Stimulated activated effector memory CD8-positive, alpha-beta T cell treated with anti-CD3 and anti-CD28 coated beads, Interleukin-12 subunit alpha, Interleukin-12 subunit beta, amount 100 ng/mL, for 72 hours (primary cell): ENCODE results near the gene USH2A.
"Not testable (repeated sequence)": the region's sequence is repeated elsewhere in the genome, so short reads cannot be mapped to it uniquely, and the experiment has no call there.

Source experiments
- ATAC-seq: fragments of 150-1000 bp; cut with Tn5 transposase; 2 replicates; pipeline ENCODE4 v1.10.0; 2021
- DNase-seq, 2 donors: peaks; one replicate each; pipeline ENCODE4 v3.0.0; 2021 to 2022; ENCODE audit warnings: low spot score in 2 of 2
- H3K27ac Mint-ChIP-seq: one replicate; pipeline ENCODE4 v1.8.0; 2022; ENCODE audit warnings: mild to moderate bottlenecking, mixed read lengths
- H3K36me3 Mint-ChIP-seq: one replicate; pipeline ENCODE4 v1.8.0; 2022; ENCODE audit warnings: mild to moderate bottlenecking, mixed read lengths
- H3K4me1 Mint-ChIP-seq: one replicate; pipeline ENCODE4 v1.8.0; 2022; ENCODE audit warnings: mixed read lengths
- H3K4me3 Mint-ChIP-seq: one replicate; pipeline ENCODE4 v1.8.0; 2022; ENCODE audit warnings: mild to moderate bottlenecking, mixed read lengths
- H3K9me3 Mint-ChIP-seq: one replicate; pipeline ENCODE4 v1.8.0; 2022; ENCODE audit warnings: mixed read lengths

USH2A gene

GRCh38 chr1:216340542-216340941 is 82.7 kb downstream of the USH2A start:
- not testable (repeated sequence) for DNase-seq, H3K27ac Mint-ChIP-seq, H3K4me3 Mint-ChIP-seq, ATAC-seq, H3K4me1 Mint-ChIP-seq, H3K36me3 Mint-ChIP-seq
- H3K9me3 Mint-ChIP-seq: peaks cover 12% of the 10 kb centered on the region

DNA sequence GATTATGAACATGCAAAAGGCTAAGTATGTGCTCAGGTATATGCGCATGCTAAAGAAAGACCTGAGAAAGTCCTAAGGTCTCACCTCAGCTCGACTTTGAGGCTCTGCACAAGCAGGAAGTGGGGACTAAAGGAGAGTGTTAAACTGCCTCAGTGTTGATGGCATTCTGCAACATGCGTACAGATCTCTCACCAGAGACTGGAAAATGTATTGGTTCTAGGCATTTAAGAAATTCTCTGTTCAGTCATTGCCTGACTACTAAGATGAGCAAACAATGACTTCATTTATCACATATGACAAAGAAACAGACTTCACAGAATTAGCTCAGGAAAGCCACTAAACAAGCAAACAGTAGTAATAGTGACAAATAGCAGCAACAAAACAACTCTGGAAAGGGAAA is 90.8 kb downstream of the USH2A start:
- no peak overlapping the region for H3K4me3 Mint-ChIP-seq
- no peak for ATAC-seq
- peaks cover 27% of the 10 kb centered on the region for H3K9me3 Mint-ChIP-seq
- H3K36me3 Mint-ChIP-seq: no peaks in the 10 kb centered on the region
- no peaks in the 10 kb centered on the region for H3K4me1 Mint-ChIP-seq
- no peak for DNase-seq
- H3K27ac Mint-ChIP-seq: no peak overlapping the region

- DNase-seq (no peak), ATAC-seq (no peak)
- no peak overlapping the region for H3K27ac Mint-ChIP-seq
- peaks cover 27% of the 10 kb centered on the region for H3K9me3 Mint-ChIP-seq
- H3K36me3 Mint-ChIP-seq: no peaks in the 10 kb centered on the region
- no peaks in the 10 kb centered on the region for H3K4me1 Mint-ChIP-seq
- H3K4me3 Mint-ChIP-seq: no peak overlapping the region
Observed at GRCh38 chr1:216332003-216332402, 91.2 kb downstream of the USH2A start.

DNA sequence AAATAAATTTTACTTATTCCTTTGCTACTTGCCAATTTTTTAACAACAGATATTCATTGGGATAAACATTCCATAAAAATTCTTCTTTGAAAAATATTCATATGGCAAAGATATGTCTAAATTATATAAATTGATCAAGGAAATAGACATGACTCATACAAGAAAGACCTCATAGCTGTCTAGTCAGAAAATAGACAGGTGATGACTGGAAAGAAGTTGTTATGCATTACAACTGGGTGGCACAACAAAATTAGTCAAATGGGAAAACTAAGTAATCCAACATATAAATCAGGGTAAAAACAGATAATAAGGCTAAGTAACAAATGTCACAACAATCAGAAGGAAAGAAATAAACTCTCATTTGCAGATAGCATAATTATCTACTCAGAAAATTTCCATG is 92.0 kb downstream of the USH2A start:
- Mint-ChIP-seq H3K27ac (no peak overlapping the region), H3K36me3 (no peaks in the 10 kb centered on the region)

GRCh38 chr1:216330262-216330661 is 93.0 kb downstream of the USH2A start:
- Mint-ChIP-seq H3K4me3 (no peak overlapping the region), H3K4me1 (no peaks in the 10 kb centered on the region), H3K27ac (no peak overlapping the region), H3K36me3 (no peaks in the 10 kb centered on the region), H3K9me3 (peaks cover 27% of the 10 kb centered on the region)
- ATAC-seq: no peak
- DNase-seq: no peak

More for the DNA sequence above, 92.0 kb downstream of the USH2A start:
- Mint-ChIP-seq H3K4me3 (no peak overlapping the region), H3K9me3 (peaks cover 27% of the 10 kb centered on the region), H3K4me1 (no peaks in the 10 kb centered on the region)
- DNase-seq: no peak
- ATAC-seq: no peak

GRCh38 chr1:216325946-216326345 is 97.3 kb downstream of the USH2A start:
- peaks cover 19% of the 10 kb centered on the region for H3K9me3 Mint-ChIP-seq
- DNase-seq (no peak), ATAC-seq (no peak)
- no peaks in the 10 kb centered on the region for H3K4me1 Mint-ChIP-seq
- H3K36me3 Mint-ChIP-seq: no peaks in the 10 kb centered on the region
- H3K4me3 Mint-ChIP-seq: no peak overlapping the region
- no peak overlapping the region for H3K27ac Mint-ChIP-seq

DNA sequence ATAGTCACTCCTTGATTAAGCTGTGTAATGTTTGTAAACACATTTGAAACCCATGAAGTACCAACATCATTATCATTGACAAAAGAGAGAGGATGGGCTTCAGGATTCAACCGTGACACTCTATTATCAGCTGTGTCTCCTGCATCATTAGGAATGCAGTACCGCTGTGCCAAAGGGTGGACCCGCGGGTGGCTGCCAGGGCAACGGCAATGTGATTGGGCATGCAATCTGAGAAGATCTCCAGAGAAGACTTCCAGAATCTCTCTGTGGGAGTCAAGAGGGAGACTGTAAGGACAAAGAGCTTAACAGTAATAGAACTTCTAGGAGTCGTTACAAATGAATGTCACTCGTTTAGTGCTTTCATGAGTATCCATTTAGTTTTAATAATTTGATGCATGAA is 97.9 kb downstream of the USH2A start:
- Mint-ChIP-seq H3K36me3 (no peaks in the 10 kb centered on the region), H3K27ac (no peak overlapping the region), H3K4me3 (no peak overlapping the region), H3K4me1 (no peaks in the 10 kb centered on the region), H3K9me3 (peaks cover 15% of the 10 kb centered on the region)
- no peak for DNase-seq
- no peak for ATAC-seq

- DNase-seq (no peak), ATAC-seq (no peak)
- H3K4me3 Mint-ChIP-seq: no peak overlapping the region
- no peak overlapping the region for H3K27ac Mint-ChIP-seq
- H3K9me3 Mint-ChIP-seq: peaks cover 14% of the 10 kb centered on the region
- H3K4me1 Mint-ChIP-seq: no peaks in the 10 kb centered on the region
- H3K36me3 Mint-ChIP-seq: no peaks in the 10 kb centered on the region
Observed at GRCh38 chr1:216323344-216323743, 99.9 kb downstream of the USH2A start.

GRCh38 chr1:216314379-216315095 is 108.7 kb downstream of the USH2A start:
- no peaks in the 10 kb centered on the region for H3K4me1 Mint-ChIP-seq
- H3K36me3 Mint-ChIP-seq: no peaks in the 10 kb centered on the region
- DNase-seq: no peak
- no peak overlapping the region for H3K4me3 Mint-ChIP-seq
- peaks cover 23% of the 10 kb centered on the region for H3K9me3 Mint-ChIP-seq
- ATAC-seq: no peak
- no peak overlapping the region for H3K27ac Mint-ChIP-seq

DNA sequence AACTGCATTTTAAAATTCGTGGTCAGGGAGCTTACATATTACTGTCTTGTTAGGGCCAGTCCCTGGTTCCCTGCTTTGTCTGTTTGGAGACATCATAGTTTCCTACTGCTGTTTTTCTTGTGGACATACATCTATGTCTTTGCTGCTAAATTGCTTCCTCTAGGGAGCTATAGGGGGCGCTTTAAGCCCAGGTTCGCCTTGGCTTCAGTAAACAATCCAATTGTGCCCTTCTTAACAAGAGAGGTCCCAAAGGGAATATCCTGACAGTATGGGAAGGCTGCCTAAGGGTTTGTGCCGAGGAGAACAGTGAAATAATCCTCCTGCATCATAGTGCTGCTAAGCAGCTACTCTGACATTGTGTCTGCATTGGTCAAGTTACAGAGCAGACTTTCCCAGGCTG is 112.5 kb downstream of the USH2A start:
- no peak overlapping the region for H3K4me3 Mint-ChIP-seq
- H3K36me3 Mint-ChIP-seq: no peaks in the 10 kb centered on the region
- H3K9me3 Mint-ChIP-seq: peaks cover 22% of the 10 kb centered on the region
- DNase-seq (no peak), ATAC-seq (no peak)
- H3K4me1 Mint-ChIP-seq: no peaks in the 10 kb centered on the region
- H3K27ac Mint-ChIP-seq: no peak overlapping the region

DNA sequence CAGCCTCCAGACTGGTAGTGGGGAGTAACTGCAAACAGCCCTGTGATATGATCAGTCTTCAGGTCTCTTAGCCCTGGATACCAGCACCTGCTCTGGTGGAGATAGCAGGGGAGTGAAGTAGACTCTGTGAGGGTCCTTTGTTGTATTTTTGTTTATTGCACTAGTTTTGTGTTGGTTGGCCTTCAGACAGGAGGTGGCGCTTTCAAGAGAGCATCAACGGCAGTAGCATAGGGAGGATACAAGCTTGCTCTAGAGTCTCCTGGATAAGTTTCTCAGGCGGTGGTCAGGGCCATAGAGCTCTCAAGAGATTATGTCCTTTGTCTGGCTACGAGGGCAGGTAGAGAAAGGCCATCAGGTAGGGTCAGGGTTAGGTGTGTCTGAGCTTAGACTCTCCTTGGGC is 116.4 kb downstream of the USH2A start:
- H3K27ac Mint-ChIP-seq: no peak overlapping the region
- H3K9me3 Mint-ChIP-seq: peaks cover 14% of the 10 kb centered on the region
- DNase-seq (no peak), ATAC-seq (no peak)
- H3K36me3 Mint-ChIP-seq: no peaks in the 10 kb centered on the region
- H3K4me3 Mint-ChIP-seq: no peak overlapping the region
- no peaks in the 10 kb centered on the region for H3K4me1 Mint-ChIP-seq

GRCh38 chr1:216303690-216304089 is 119.6 kb downstream of the USH2A start:
- Mint-ChIP-seq H3K4me3 (no peak overlapping the region), H3K9me3 (peaks cover 10% of the 10 kb centered on the region), H3K27ac (no peak overlapping the region), H3K4me1 (no peaks in the 10 kb centered on the region), H3K36me3 (no peaks in the 10 kb centered on the region)
- DNase-seq (no peak), ATAC-seq (no peak)

DNA sequence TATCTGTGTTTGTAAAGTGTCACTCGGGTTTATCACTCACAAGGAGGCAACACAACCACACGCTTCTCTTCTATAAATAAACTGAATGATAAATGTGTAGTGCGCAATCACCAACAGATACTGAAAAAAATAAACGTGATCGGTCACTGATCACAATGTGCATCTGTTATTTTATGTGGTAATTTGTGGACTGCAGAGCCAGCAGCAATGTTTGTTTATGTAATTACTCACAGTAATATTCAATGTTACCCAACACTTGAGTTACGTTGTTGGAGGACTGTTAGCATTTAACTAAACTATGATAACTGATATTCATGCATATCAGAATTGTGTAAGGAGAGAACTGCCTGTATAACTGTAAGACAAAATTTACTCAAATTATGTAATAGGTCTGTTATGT is 129.6 kb downstream of the USH2A start:
- Mint-ChIP-seq H3K36me3 (no peaks in the 10 kb centered on the region), H3K4me3 (no peak overlapping the region)

DNA sequence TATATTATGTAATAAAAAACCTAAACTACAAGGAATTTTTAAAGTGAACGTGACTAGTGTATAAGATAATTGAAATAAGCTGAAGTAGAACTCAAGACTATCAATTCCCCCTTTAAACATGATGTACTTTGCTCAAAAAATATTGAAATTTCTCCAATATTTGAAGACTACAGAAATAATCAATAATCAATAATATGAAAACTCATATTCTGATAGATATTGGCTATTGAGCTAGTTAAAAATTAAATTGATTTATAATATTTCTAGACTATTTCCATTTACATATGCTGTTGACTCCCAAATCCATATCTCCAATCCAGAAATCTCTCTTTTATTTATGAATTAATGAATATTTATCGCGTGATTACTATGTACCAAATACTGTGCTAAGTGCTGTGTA is 133.2 kb downstream of the USH2A start:
- H3K4me3 Mint-ChIP-seq: no peak overlapping the region

More for the DNA sequence above, 129.6 kb downstream of the USH2A start:
- H3K9me3 Mint-ChIP-seq: peaks cover 12% of the 10 kb centered on the region
- ATAC-seq: no peak
- no peak for DNase-seq
- no peaks in the 10 kb centered on the region for H3K4me1 Mint-ChIP-seq
- H3K27ac Mint-ChIP-seq: no peak overlapping the region

DNA sequence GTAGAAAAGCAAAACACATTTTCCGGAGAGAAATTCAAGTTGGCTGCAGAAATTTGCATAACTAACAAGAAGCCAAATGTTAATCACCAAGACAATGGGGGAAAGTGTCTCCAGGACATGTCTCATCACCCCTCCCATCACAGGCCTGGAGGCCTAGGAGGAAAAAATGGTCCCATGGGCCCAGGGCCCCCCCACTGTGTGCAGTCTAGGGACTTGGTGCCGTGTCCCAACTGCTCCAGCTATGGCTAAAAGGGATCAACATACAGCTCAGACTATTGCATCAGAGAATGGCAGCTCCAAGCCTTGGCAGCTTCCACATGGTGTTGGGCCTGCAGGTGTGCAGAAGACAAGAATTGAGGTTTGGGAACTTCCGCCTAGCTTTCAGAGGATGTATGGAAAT is 138.2 kb downstream of the USH2A start:
- DNase-seq (no peak), ATAC-seq (no peak)
- Mint-ChIP-seq H3K4me1 (no peaks in the 10 kb centered on the region), H3K4me3 (no peak overlapping the region), H3K36me3 (no peaks in the 10 kb centered on the region), H3K27ac (no peak overlapping the region), H3K9me3 (peaks cover 16% of the 10 kb centered on the region)

More for the DNA sequence above, 133.2 kb downstream of the USH2A start:
- Mint-ChIP-seq H3K36me3 (no peaks in the 10 kb centered on the region), H3K9me3 (peaks cover 13% of the 10 kb centered on the region), H3K4me1 (no peaks in the 10 kb centered on the region), H3K27ac (no peak overlapping the region)
- ATAC-seq (no peak), DNase-seq (no peak)

DNA sequence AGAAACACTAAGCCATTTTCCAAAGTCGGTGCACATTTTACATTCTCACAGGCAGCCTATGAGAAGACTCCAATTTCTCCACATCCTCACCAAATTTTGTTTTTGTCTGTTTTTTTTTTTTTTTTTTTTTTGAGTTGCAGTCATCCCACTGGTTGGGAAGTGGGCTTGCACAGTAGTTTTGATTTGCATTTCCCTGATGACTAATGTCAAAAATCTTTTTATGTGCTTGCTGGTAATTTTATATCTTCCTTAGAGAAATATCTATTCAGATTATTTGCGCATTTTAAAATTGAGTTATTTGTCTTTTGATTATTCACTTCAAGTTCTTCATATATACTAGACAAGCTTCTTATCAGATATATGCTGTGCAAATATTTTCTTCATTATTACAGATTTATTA is 141.5 kb downstream of the USH2A start:
- ATAC-seq (no peak), DNase-seq (no peak)
- Mint-ChIP-seq H3K4me3 (no peak overlapping the region), H3K27ac (no peak overlapping the region), H3K36me3 (no peaks in the 10 kb centered on the region), H3K4me1 (no peaks in the 10 kb centered on the region), H3K9me3 (peaks cover 20% of the 10 kb centered on the region)
